DOHH2 (cell line): ENCODE results near the gene MOGAT1.

Experiments
- H3F3A ChIP-seq: fragments of 200-600 bp; sonication (generic), shearing (Covaris generic); 2 replicates; pipeline ENCODE4 v1.6.0; 2016; ENCODE audit warnings: antibody characterized with exemption, mild to moderate bottlenecking; ENCODE audit not compliant: control insufficient read depth, insufficient read depth
- H3K27ac ChIP-seq: fragments of 200-600 bp; sonication (generic); 2 replicates; pipeline ENCODE4 v1.5.1; 2014; ENCODE audit warnings: low read depth, mild to moderate bottlenecking, low read length, moderate library complexity
- H3K27me3 ChIP-seq: fragments of 200-600 bp; sonication (generic); 2 replicates; pipeline ENCODE4 v1.6.1; 2014; ENCODE audit warnings: mild to moderate bottlenecking, low read length, mixed read lengths; ENCODE audit not compliant: control insufficient read depth
- H3K36me3 ChIP-seq: fragments of 200-600 bp; sonication (generic); 2 replicates; pipeline ENCODE4 v1.6.1; 2014; ENCODE audit warnings: mild to moderate bottlenecking, low read length, moderate library complexity, mixed read lengths; ENCODE audit not compliant: control insufficient read depth
- H3K4me1 ChIP-seq: fragments of 200-600 bp; sonication (generic); 2 replicates; pipeline ENCODE4 v1.6.1; 2014; ENCODE audit warnings: mild to moderate bottlenecking, low read length, mixed read lengths; ENCODE audit not compliant: control insufficient read depth
- H3K4me2 ChIP-seq: fragments of 200-600 bp; sonication (generic); 2 replicates; pipeline ENCODE4 v1.6.0; 2014; ENCODE audit warnings: mild to moderate bottlenecking, low read length, moderate library complexity
- H3K4me3 ChIP-seq: fragments of 200-600 bp; sonication (generic); 2 replicates; pipeline ENCODE4 v1.5.1; 2014; ENCODE audit warnings: mild to moderate bottlenecking, low read length, mixed read lengths
- H3K79me2 ChIP-seq: fragments of 200-600 bp; sonication (generic); 2 replicates; pipeline ENCODE4 v1.6.1; 2014; ENCODE audit warnings: mild to moderate bottlenecking, low read length, mixed read lengths; ENCODE audit not compliant: control insufficient read depth
- H3K9me2 ChIP-seq: fragments of 200-600 bp; sonication (generic); replicated peaks from 2 replicates; pipeline ENCODE4 v1.6.1; 2014; ENCODE audit warnings: mild to moderate bottlenecking, low read length, mixed read lengths; ENCODE audit not compliant: control insufficient read depth
- H3K9me3 ChIP-seq: fragments of 200-600 bp; sonication (generic); 2 replicates; pipeline ENCODE4 v1.6.1; 2014; ENCODE audit warnings: antibody characterized with exemption, low read length, mixed read lengths; ENCODE audit not compliant: control insufficient read depth, insufficient read depth
- H4K20me1 ChIP-seq: fragments of 200-600 bp; sonication (generic); 2 replicates; pipeline ENCODE4 v1.6.0; 2014; ENCODE audit warnings: low read depth, mild to moderate bottlenecking, antibody characterized with exemption, low read length, moderate library complexity; ENCODE audit not compliant: control insufficient read depth, insufficient read depth
- EZH2phosphoT487 ChIP-seq: fragments of 200-600 bp; sonication (generic); IDR thresholded peaks from 2 replicates; pipeline ENCODE4 v1.6.1; 2017; ENCODE audit warnings: borderline replicate concordance, mild to moderate bottlenecking, antibody characterized with exemption, low read length, moderate library complexity, mixed read lengths
- TF ChIP-seq, protein P1 (sequence below): fragments of 200-600 bp; sonication (generic); IDR thresholded peaks from one replicate; pipeline ENCODE4 v1.5.1; 2014; ENCODE audit warnings: antibody characterized with exemption, mild to moderate bottlenecking, low read depth, low read length; ENCODE audit not compliant: poor library complexity, severe bottlenecking

Gene MOGAT1

DNA sequence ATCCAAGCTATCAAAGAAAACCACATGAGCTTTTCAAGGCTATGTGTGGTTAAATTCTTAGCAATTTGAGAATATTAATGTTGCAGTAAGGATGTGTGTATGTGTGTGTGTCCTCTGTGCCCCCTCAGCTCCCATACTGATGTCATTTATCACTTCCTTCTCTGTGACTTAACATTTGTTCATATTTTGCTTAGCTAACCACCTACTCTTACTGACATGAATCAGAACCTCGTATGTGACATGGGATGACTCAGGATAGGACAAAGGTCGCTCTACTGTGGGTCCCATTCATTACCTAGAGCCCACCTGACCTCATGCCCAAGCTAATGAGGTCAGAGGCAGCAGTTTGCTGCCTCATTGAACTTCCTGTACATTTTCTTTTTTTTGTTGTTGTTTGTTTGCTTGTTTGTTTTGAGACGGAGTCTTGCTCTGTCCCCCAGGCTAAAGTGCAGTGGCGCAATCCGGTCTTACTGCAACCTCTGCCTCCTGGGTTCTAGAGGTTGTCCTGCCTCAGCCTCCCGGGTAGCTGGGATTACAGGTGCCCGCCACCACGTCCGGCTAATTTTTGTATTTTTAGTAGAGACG, 36.3 kb downstream of the MOGAT1 start:
- no peak overlapping the region for H3K4me3 ChIP-seq
- TF ChIP-seq, protein P1, sequence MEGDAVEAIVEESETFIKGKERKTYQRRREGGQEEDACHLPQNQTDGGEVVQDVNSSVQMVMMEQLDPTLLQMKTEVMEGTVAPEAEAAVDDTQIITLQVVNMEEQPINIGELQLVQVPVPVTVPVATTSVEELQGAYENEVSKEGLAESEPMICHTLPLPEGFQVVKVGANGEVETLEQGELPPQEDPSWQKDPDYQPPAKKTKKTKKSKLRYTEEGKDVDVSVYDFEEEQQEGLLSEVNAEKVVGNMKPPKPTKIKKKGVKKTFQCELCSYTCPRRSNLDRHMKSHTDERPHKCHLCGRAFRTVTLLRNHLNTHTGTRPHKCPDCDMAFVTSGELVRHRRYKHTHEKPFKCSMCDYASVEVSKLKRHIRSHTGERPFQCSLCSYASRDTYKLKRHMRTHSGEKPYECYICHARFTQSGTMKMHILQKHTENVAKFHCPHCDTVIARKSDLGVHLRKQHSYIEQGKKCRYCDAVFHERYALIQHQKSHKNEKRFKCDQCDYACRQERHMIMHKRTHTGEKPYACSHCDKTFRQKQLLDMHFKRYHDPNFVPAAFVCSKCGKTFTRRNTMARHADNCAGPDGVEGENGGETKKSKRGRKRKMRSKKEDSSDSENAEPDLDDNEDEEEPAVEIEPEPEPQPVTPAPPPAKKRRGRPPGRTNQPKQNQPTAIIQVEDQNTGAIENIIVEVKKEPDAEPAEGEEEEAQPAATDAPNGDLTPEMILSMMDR: no peak
- TF ChIP-seq EZH2phosphoT487: no peak
- no peaks in the 10 kb centered on the region for H4K20me1 ChIP-seq
- H3K27ac ChIP-seq: no peak overlapping the region
- H3K79me2 ChIP-seq: no peaks in the 10 kb centered on the region
- H3K4me1 ChIP-seq: peaks cover 37% of the 10 kb centered on the region
- H3K9me2 ChIP-seq: no peaks in the 10 kb centered on the region
- H3K27me3 ChIP-seq: no peaks in the 10 kb centered on the region
- no peaks in the 10 kb centered on the region for H3F3A ChIP-seq
- no peaks in the 10 kb centered on the region for H3K36me3 ChIP-seq
- H3K4me2 ChIP-seq: no peak overlapping the region
- no peaks in the 10 kb centered on the region for H3K9me3 ChIP-seq

DNA sequence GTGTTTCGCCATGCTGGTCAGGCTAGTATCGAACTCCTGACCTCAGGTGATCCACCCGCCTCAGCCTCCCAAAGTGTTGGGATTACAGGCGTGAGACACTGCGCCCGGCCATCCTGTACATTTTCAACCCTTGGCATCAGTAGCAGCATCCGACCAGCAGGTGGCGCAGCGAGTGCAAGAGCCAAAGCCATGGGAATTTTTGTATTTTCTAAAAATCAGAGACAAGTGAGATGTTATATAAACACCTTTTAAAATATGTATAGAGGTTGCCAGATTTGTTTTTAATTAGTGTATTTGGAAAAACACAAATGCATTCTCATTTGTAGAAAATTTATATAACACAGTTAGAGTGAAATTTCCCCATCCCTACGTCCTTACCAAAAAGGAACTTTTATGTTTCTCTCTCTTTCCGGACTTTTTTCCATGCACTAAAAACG, 36.8 kb downstream of the MOGAT1 start:
- no peak overlapping the region for H3K4me3 ChIP-seq
- H3K27ac ChIP-seq: no peak overlapping the region
- H3K4me1 ChIP-seq: peaks cover 37% of the 10 kb centered on the region
- H3K4me2 ChIP-seq: no peak overlapping the region
- TF ChIP-seq EZH2phosphoT487: no peak
- TF ChIP-seq, protein P1: peak; percentile 83
- H3K9me2 ChIP-seq: no peaks in the 10 kb centered on the region
- H3K36me3 ChIP-seq: no peaks in the 10 kb centered on the region
- H3K9me3 ChIP-seq: no peaks in the 10 kb centered on the region
- no peaks in the 10 kb centered on the region for H3K79me2 ChIP-seq
- H3F3A ChIP-seq: no peaks in the 10 kb centered on the region
- H3K27me3 ChIP-seq: no peaks in the 10 kb centered on the region
- H4K20me1 ChIP-seq: no peaks in the 10 kb centered on the region

DNA sequence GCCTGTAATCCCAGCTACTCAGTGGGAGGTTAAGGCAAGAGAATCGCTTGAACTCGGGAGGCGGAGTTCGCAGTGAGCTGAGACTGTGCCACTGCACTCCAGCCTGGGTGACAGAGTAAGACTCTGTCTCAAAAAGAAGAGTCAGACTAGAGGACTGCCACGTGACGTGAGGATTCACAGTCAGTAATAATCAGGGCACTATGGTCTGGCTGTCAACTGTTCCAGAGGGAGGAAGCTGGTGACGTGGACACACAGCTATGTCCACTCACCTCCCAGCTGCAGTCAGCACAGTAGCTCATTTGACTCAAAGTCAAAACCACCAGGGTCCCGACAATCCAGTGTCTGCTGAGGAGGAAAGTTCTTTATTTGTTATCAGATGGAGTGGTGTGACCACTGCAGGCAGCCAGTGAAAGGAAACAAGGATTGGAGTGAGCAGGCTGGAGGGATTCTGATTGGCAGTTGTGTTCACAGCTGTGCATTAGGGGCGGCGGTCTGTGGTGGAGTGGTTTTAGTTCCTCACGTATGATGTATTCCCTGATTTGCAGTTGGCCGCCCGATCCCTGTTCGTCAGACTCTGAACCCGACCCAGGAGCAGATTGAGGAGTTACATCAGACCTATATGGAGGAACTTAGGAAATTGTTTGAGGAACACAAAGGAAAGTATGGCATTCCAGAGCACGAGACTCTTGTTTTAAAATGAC, 37.9 kb downstream of the MOGAT1 start:
- Histone ChIP-seq H3K27me3 (no peaks in the 10 kb centered on the region), H3K79me2 (no peaks in the 10 kb centered on the region), H3K4me1 (peaks cover 42% of the 10 kb centered on the region), H3K36me3 (no peaks in the 10 kb centered on the region), H3K9me3 (no peaks in the 10 kb centered on the region), H4K20me1 (no peaks in the 10 kb centered on the region), H3K9me2 (no peaks in the 10 kb centered on the region), H3K27ac (0 out of 2 replicates have a peak overlapping the region, but pooled peaks have one; percentile 3), H3K4me3 (peak overlapping the region; percentile 36), H3F3A (no peaks in the 10 kb centered on the region), H3K4me2 (peak overlapping the region; percentile 44)
- TF ChIP-seq, protein P1: no peak
- no peak for TF ChIP-seq EZH2phosphoT487
